K562 (cell line): ENCODE measurements around the gene RELL2. TPM values are rescaled to one million over a fixed set of nuclear protein-coding genes. Genes with fewer than 3 reads are reported as not detected.

Source experiments
- ATAC-seq: fragments of 200-7000 bp; cut with Tn5 transposase; 3 replicates; pipeline ENCODE4 v1.9.1; 2020; ENCODE audit warnings: moderate library complexity
- BruUV-seq: library from RNA; stranded (reverse); fragments of 400-500 nt; replicated peaks from 2 replicates; lab custom pipeline; 2021; lab: Mats Ljungman, UMichigan
- CTCF ChIA-PET: fragments of 300-600 bp; formaldehyde crosslinking; extraction: SDS; loops from one replicate; lab custom pipeline; 2021; ENCODE audit warnings: low intra/inter-chr PET ratio; lab: Yijun Ruan, JAX
- POLR2A ChIA-PET: fragments of 300-600, 350-650 bp; sonication (Branson Sonifier 250); formaldehyde crosslinking; extraction: SDS; loops from one replicate; lab custom pipeline; 2021; ENCODE audit warnings: antibody characterized with exemption, inconsistent platforms; lab: Yijun Ruan, JAX
- DNase-seq, 4 experiments: peaks; one replicate each; pipeline versions ENCODE4 v3.0.0 to v3.0.0-alpha.2; 2011 to 2018; ENCODE audit warnings: low spot score in 3 of 4, mixed read lengths in 3 of 4; ENCODE audit errors: extremely low read depth in 1 of 4
- FAIRE-seq: peaks from 2 replicates; lab custom pipeline; 2011; peaks lifted over from hg19 to GRCh38; lab: Jason Lieb, UNC
- H2AFZ ChIP-seq: 2 replicates; pipeline ENCODE4 v1.6.0; 2011; ENCODE audit warnings: low read depth, low read length, control low read depth, inconsistent platforms
- H3K27ac ChIP-seq: fragments of 200-600 bp; 3 replicates; pipeline ENCODE4 v1.8.0; 2011; ENCODE audit warnings: low read depth, mild to moderate bottlenecking, control low read depth, inconsistent platforms, low read length, moderate library complexity, mixed read lengths; ENCODE audit errors: extremely low read depth
- H3K27me3 ChIP-seq, 2 experiments: fragments of 300-600 bp in 1 of 2; 2 replicates in 1 of 2; 3 replicates in 1 of 2; pipeline versions ENCODE4 v1.6.0 to v1.8.0; 2011; ENCODE audit warnings: inconsistent platforms in 2 of 2, low read length in 2 of 2, mild to moderate bottlenecking in 1 of 2, mixed read lengths in 1 of 2, moderate library complexity in 1 of 2; ENCODE audit not compliant: control insufficient read depth in 2 of 2, insufficient read depth in 2 of 2
- H3K36me3 ChIP-seq: fragments of 300-600 bp; 3 replicates; pipeline ENCODE4 v1.8.0; 2011; ENCODE audit warnings: mild to moderate bottlenecking, low read length, inconsistent platforms; ENCODE audit not compliant: control insufficient read depth, insufficient read depth
- H3K4me1 ChIP-seq, 2 experiments: fragments of 200-600 bp in 1 of 2; replicated peaks in 1 of 2; 2 replicates in 1 of 2; 3 replicates in 1 of 2; pipeline versions ENCODE4 v1.5.1 to v1.8.0; 2011; ENCODE audit warnings: inconsistent platforms in 2 of 2, low read length in 2 of 2, mild to moderate bottlenecking in 1 of 2, mixed read lengths in 1 of 2, moderate library complexity in 1 of 2; ENCODE audit not compliant: control insufficient read depth in 2 of 2, insufficient read depth in 2 of 2
- H3K4me2 ChIP-seq: 2 replicates; pipeline ENCODE4 v1.6.1; 2011; ENCODE audit warnings: low read length, control low read depth, inconsistent platforms, mixed read lengths; ENCODE audit not compliant: insufficient read depth
- H3K4me3 ChIP-seq: fragments of 200-600 bp; sonication (generic), shearing (Covaris generic); 2 replicates; pipeline ENCODE4 v1.5.1; 2016; ENCODE audit warnings: control low read depth, inconsistent platforms
- H3K79me2 ChIP-seq: fragments of 200-600 bp; 3 replicates; pipeline ENCODE4 v1.8.0; 2011; ENCODE audit warnings: low read length, inconsistent platforms; ENCODE audit not compliant: control insufficient read depth, insufficient read depth
- H3K9ac ChIP-seq, 2 experiments: 2 replicates each; pipeline versions ENCODE4 v1.6.0 to v1.6.1; 2011; ENCODE audit warnings: low read depth in 2 of 2, low read length in 2 of 2, control low read depth in 1 of 2, inconsistent platforms in 1 of 2, mild to moderate bottlenecking in 1 of 2, mixed read lengths in 1 of 2; ENCODE audit not compliant: insufficient read depth in 1 of 2
- H3K9me1 ChIP-seq: one replicate; pipeline ENCODE4 v1.6.0; 2011; ENCODE audit warnings: inconsistent platforms, mild to moderate bottlenecking, low read length, moderate library complexity; ENCODE audit not compliant: control insufficient read depth, insufficient read depth
- H3K9me3 ChIP-seq: replicated peaks from 2 replicates; pipeline ENCODE4 v1.5.1; 2011; ENCODE audit warnings: low read depth, low read length, inconsistent platforms; ENCODE audit not compliant: control insufficient read depth, insufficient read depth
- H4K20me1 ChIP-seq: replicated peaks from 2 replicates; pipeline ENCODE4 v1.6.1; 2011; ENCODE audit warnings: low read length, inconsistent platforms, mixed read lengths; ENCODE audit not compliant: control insufficient read depth, insufficient read depth
- FIP1L1 ChIP-seq: fragments of 200-400 bp; formaldehyde crosslinking; IDR thresholded peaks from 2 replicates; pipeline ENCODE4 v1.6.1; 2018; ENCODE audit warnings: mild to moderate bottlenecking, low read depth, low read length; ENCODE audit not compliant: poor library complexity, severe bottlenecking
- POLR2B ChIP-seq: fragments of 450-650 bp; IDR thresholded peaks from 2 replicates; pipeline ENCODE4 v1.6.1; 2018; ENCODE audit warnings: low read depth; ENCODE audit not compliant: partially characterized antibody
- SREBF2 ChIP-seq: sonication (generic); formaldehyde crosslinking; IDR thresholded peaks from 2 replicates; pipeline ENCODE4 v1.4.0; 2020; ENCODE audit warnings: mild to moderate bottlenecking, missing genetic modification reagents
- TOE1 ChIP-seq, 2 experiments: fragments of 450-650 bp in 1 of 2; sonication (generic) in 1 of 2; formaldehyde crosslinking in 1 of 2; IDR thresholded peaks; 2 replicates each; pipeline versions ENCODE4 v1.7.1 to v1.8.0; 2016 to 2022; ENCODE audit warnings: borderline replicate concordance in 2 of 2, mild to moderate bottlenecking in 2 of 2, antibody characterized with exemption in 1 of 2, inconsistent platforms in 1 of 2, low read depth in 1 of 2, missing genetic modification reagents in 1 of 2, moderate library complexity in 1 of 2
- WGBS: fragments of 100-300 bp; shearing (Covaris generic); methylation state at CpG from one replicate; pipeline ENCODE4 v1.1.6; 2016; ENCODE audit warnings: low coverage, mixed read lengths; ENCODE audit not compliant: insufficient coverage; ENCODE audit errors: missing lambda C conversion rate; 5-methylcytosine and 5-hydroxymethylcytosine counted together
- in situ Hi-C: fragments of 300-500 bp; cut with MboI; formaldehyde crosslinking; loops from 4 replicates; pipeline ENCODE4 v1.15.0; 2018; ENCODE audit warnings: inconsistent platforms, mixed read lengths
- intact Hi-C: fragments of 100-400 bp; cut with micrococcal nuclease; formaldehyde crosslinking; loops from 2 replicates; pipeline ENCODE4 v1.14.2; 2022
- polyA plus RNA-seq, 8 experiments: library from polyadenylated mRNA; depleted of rRNA in 4 of 8; stranded (reverse) in 5 of 8; unstranded in 3 of 8; fragments of >200 nt; fragmentation: Nextera tagmentation in 2 of 8; fragmentation: Illumina TruSeq in 1 of 8; extraction: Ambion mirVana in 2 of 8; extraction: Trizol in 1 of 8; gene quantifications; 2 replicates each; pipeline versions ENCODE4 v1.2.1 to v1.2.3, GENCODE V29; 2011 to 2014; ENCODE audit warnings: inconsistent platforms in 1 of 8, missing spikeins in 1 of 8
- total RNA-seq, 7 experiments: library from RNA; depleted of rRNA in 6 of 7; stranded (reverse); fragments of >200 nt in 6 of 7; fragmentation: Illumina TruSeq in 2 of 7; extraction: Trizol in 2 of 7; gene quantifications; 2 replicates each; pipeline versions ENCODE4 v1.2.1 to v1.2.3, GENCODE V29; 2011 to 2021; ENCODE audit warnings: low replicate concordance in 1 of 7
- TF ChIP-seq, protein P1 (sequence below): fragments of 250-450 bp; sonication (Bioruptor Pico); IDR thresholded peaks from 2 replicates; pipeline ENCODE4 v1.8.0; 2021; ENCODE audit warnings: borderline replicate concordance, mild to moderate bottlenecking, moderate library complexity; ENCODE audit not compliant: poor library complexity, severe bottlenecking
- TF ChIP-seq, protein P2 (sequence below): sonication (generic); IDR thresholded peaks from 2 replicates; pipeline ENCODE4 v1.6.1; 2016
- TF ChIP-seq, protein P3 (sequence below): fragments of 250-450 bp; sonication (Bioruptor Pico); IDR thresholded peaks from 2 replicates; pipeline ENCODE4 v1.4.0; 2020; ENCODE audit warnings: mild to moderate bottlenecking, moderate library complexity
- TF ChIP-seq, protein P4 (sequence below): fragments of 450-650 bp; IDR thresholded peaks from 2 replicates; pipeline ENCODE4 v1.6.1; 2017; ENCODE audit warnings: mild to moderate bottlenecking, moderate library complexity

Gene RELL2
- total and polyA plus RNA-seq, 9 of the 15 experiments (the other 6 are each of a cell fraction or from before 2014, with no cell fraction given) = 0.06 to 36.0 (median 14.3) TPM

DNA sequence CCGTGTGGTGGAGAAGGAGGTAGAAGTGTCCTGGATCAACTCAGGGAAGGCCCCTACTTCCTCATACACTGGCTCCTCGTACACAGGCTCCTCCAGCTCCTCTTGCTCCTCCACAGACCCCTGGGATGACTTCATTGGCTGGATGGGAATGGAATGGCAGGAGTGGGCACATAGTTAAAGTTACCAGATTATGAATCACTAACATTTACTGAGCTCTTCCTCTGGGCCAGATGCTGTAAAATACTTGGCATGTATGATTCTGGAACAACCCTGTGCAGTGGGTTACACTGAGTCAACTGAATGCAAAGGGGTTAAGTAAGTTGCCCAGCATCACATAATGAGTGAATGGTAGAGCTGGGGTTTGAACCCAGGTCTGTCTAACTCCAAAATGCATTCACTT lies 17.5 kb downstream of the RELL2 start (continued):
- TF ChIP-seq SREBF2 (CRISPR knock-in tag) (no peak), FIP1L1 (no peak), TOE1 (IDR thresholded peaks at IDR 0.05; ENCODE audit: borderline replicate concordance) (no peak), TOE1 (CRISPR knock-in tag; IDR thresholded peaks at IDR 0.05; ENCODE audit: borderline replicate concordance, low read depth) (no peak)
- TF ChIP-seq, protein P1, sequence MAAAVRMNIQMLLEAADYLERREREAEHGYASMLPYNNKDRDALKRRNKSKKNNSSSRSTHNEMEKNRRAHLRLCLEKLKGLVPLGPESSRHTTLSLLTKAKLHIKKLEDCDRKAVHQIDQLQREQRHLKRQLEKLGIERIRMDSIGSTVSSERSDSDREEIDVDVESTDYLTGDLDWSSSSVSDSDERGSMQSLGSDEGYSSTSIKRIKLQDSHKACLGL (CRISPR knock-in tag) = no peak
- TF ChIP-seq, protein P2, sequence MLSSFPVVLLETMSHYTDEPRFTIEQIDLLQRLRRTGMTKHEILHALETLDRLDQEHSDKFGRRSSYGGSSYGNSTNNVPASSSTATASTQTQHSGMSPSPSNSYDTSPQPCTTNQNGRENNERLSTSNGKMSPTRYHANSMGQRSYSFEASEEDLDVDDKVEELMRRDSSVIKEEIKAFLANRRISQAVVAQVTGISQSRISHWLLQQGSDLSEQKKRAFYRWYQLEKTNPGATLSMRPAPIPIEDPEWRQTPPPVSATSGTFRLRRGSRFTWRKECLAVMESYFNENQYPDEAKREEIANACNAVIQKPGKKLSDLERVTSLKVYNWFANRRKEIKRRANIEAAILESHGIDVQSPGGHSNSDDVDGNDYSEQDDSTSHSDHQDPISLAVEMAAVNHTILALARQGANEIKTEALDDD = no peak

DNA sequence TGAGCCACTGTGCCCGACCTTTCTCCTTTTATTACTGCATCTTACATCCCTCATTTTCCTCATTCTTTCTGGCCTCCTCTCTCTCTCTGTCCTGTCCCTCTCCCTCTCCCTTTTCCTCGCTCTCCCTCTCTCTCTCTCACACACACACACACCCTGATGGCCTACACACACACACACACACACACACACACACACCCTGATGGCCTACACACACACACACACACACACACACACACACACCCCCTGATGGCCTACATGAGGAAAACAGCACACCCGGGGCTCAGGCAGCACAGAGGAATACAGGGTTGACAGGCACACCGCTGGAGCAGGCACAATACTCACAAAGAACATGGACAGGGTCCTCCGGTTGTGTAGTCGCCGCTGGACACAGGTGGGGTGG lies 18.2 kb downstream of the RELL2 start:
- 50% methylated on average over 7 of the region's 7 CpGs for WGBS

More for the DNA sequence above, 18.2 kb downstream of the RELL2 start:
- intact Hi-C loops (no loop called here), in situ Hi-C loops (no loop called here)
- Histone ChIP-seq H3K4me2 (no peak overlapping the region), H3K79me2 (peaks cover 3% of the 10 kb centered on the region; the same call in 1 of the 3 replicates), H3K27ac (no peak overlapping the region), H3K9me3 (no peaks in the 10 kb centered on the region), H3K36me3 (peaks cover 11% of the 10 kb centered on the region; the same call in 2 of the 3 replicates), H2AFZ (no peak overlapping the region), H3K9ac (no peak overlapping the region), H3K27me3 (no peaks in the 10 kb centered on the region), H3K4me3 (no peak overlapping the region), H3K9me1 (peaks cover 5% of the 10 kb centered on the region), H4K20me1 (no peaks in the 10 kb centered on the region), H3K4me1 (peaks cover 17% of the 10 kb centered on the region in 2 experiments)
- no TSS peak for BruUV-seq
- DNase-seq (no peak), FAIRE-seq (no peak), ATAC-seq (no peak)
- ChIA-PET CTCF (no interaction called here), POLR2A (no interaction called here)
- TF ChIP-seq POLR2B = no peak
- TF ChIP-seq, protein P3, sequence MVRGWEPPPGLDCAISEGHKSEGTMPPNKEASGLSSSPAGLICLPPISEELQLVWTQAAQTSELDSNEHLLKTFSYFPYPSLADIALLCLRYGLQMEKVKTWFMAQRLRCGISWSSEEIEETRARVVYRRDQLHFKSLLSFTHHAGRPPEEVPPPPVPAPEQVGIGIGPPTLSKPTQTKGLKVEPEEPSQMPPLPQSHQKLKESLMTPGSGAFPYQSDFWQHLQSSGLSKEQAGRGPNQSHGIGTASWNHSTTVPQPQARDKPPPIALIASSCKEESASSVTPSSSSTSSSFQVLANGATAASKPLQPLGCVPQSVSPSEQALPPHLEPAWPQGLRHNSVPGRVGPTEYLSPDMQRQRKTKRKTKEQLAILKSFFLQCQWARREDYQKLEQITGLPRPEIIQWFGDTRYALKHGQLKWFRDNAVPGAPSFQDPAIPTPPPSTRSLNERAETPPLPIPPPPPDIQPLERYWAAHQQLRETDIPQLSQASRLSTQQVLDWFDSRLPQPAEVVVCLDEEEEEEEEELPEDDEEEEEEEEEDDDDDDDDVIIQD (CRISPR knock-in tag) = no peak
- TF ChIP-seq, protein P4, sequence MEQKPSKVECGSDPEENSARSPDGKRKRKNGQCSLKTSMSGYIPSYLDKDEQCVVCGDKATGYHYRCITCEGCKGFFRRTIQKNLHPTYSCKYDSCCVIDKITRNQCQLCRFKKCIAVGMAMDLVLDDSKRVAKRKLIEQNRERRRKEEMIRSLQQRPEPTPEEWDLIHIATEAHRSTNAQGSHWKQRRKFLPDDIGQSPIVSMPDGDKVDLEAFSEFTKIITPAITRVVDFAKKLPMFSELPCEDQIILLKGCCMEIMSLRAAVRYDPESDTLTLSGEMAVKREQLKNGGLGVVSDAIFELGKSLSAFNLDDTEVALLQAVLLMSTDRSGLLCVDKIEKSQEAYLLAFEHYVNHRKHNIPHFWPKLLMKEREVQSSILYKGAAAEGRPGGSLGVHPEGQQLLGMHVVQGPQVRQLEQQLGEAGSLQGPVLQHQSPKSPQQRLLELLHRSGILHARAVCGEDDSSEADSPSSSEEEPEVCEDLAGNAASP = no peak
